HuH-7 (cell line): Measurements from ENCODE around the gene KIAA1671.

ENCODE experiments used
- DNase-seq: peaks from one replicate; pipeline ENCODE4 v3.0.0; 2011; ENCODE audit warnings: low spot score

The KIAA1671 gene

GRCh38 chr22:25045159-25045558, 92.6 kb downstream of the KIAA1671 start:
- DNase-seq = no peak

- DNase-seq = no peak
Measured at GRCh38 chr22:25048071-25048470, 95.6 kb downstream of the KIAA1671 start.

DNA sequence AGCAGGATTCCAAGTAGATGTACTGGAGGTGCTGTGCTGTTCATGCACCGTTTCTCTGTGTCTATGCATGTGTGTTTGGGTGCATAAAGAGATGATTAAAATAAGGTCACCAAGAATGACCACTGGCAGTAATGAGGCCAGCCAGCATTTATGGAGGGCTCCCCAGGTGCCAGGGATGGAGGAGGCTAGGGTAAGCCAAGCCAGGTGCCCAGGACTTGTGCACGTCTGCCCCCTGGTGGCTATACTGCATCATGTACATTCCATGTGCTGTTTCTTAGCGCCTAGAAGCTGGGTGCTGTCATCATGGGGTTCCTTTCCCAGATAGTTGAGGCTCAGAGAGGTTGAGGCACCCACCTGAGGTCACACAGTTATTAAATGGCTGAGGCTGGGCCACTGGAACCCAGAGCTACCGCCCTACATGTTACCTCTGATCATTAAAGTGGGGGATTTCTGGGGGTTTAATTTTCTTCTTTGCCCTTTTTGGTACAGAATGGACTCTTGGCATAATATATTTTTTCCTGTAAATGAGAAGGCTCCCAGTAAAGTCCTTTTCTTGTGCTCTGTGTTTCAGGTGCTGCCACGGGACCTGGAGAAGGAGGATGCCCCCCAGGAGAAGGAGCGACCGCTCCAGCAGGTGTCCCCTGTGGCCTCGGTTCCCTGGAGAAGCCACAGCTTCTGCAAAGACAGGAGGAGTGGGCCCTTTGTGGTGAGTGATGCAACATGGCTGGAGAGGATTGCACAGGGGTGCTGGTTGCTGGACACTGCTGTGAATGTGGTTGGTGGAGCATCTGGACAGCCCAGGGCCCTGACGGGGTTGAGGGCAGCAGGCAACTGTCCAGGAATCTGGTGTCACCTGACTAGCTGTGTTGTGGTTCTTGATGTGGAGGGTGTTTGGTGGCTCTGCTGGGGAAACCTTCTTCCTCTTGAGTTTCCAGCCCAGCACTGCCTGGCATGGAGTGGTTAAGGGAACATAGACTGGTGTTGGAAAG, 96.4 kb downstream of the KIAA1671 start:
- DNase-seq = peak; percentile 79

DNA sequence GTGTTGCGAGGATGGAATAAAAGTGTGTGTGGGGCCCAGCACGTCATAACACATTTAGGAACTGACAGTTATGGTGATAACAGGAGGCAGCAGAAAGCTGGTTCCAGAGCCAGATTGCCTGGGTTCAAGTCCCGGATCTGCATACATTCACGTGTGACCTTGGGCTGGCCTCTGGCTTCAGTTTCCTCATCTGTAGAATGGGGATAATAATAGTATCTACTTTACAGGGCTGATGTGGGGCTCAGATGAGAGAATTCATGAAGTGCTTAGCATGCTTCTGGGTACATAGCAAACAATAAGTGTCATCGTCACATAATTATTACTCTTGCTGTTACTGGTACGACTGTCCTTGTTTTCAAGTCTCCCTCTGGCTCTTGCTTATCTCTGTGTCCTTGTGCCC, 97.3 kb downstream of the KIAA1671 start:
- DNase-seq = no peak

GRCh38 chr22:25050566-25050965, 98.0 kb downstream of the KIAA1671 start:
- no peak for DNase-seq

DNA sequence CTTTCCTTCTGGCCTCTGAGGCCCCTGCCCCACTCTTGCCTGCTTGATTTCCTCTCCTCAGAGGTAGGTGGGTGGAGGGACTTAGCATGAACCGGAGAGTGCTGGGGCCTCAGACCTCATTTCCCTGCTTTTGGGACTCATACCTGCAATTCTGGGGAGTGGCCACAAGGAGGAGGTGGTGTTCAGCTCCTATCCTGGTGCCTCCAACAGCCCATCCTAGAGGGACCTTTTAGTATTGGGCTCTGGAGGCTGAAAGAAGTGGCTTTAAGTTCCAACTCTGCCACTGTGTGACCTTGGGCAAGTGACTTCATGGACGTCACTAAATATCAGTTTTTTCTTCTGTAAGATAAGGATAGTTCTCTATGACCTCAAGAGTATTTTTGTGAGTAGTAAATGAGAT, 98.6 kb downstream of the KIAA1671 start:
- no peak for DNase-seq

DNA sequence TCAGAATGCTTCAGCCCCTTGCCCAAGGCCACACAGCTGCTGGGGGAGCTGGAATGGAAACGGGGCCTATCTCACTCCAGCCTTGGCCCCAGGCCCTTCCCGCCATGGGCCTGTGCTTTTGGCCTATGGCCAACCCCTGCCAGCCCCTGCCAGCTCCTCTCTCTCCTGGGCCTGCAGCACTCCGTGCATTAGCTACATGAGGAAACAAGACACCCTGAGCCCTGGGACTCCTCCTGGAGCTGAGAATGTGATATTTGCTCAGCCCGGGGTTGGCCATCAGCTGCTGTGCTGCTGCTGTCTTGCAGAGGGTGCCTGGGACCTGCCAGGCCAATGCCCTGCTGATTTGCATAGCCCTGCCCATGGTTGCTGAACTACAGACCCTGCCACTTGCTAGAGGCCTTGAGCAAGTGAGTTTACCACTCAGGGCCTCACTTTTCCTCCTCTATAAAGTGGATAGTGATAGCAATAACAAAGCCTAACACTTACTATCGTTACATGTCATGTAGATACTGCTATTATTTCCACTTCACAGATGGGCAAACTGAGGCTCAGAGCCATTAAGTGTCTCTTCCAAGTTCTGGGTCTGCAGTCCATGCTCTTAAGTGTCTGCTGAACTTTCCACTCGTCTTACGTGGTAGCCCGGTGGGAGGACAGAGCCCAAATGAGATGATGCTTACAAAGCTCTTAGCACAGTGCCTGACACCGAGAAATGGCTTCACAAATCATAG, 99.6 kb downstream of the KIAA1671 start:
- peak; percentile 26 for DNase-seq

DNA sequence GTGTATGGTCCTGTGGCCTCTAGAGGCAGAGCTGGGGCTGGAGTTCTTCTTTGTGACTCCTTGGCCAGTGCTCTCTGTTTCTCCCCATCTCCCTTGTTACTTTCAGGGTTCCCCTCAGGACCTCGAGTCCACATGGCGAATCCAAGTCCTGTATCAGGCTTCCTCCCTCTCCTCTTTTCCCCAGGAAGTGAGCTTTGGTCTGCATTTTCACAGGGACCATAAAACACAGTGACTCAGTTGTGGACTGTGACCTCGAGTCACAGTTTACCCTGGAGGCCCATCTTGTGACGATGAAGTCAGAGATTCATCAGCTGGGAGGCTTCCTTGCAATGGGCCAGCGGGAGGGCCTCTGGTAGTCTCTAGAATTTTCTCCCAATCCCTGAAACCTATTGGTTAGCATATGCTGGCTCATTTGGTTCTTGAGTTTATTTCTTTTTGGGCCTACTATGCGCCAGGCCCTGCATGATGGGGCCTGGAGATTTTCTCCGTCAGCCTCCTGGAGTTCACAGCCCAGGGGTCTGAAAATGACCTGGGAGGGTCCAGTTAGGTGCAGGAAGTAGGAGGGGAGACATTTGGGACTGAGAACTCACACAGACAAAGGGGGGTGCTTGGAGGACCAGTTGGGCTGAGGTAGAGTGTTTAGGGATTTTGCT, 100.8 kb downstream of the KIAA1671 start:
- no peak for DNase-seq

GRCh38 chr22:25054943-25055511, 102.5 kb downstream of the KIAA1671 start:
- no peak for DNase-seq

DNA sequence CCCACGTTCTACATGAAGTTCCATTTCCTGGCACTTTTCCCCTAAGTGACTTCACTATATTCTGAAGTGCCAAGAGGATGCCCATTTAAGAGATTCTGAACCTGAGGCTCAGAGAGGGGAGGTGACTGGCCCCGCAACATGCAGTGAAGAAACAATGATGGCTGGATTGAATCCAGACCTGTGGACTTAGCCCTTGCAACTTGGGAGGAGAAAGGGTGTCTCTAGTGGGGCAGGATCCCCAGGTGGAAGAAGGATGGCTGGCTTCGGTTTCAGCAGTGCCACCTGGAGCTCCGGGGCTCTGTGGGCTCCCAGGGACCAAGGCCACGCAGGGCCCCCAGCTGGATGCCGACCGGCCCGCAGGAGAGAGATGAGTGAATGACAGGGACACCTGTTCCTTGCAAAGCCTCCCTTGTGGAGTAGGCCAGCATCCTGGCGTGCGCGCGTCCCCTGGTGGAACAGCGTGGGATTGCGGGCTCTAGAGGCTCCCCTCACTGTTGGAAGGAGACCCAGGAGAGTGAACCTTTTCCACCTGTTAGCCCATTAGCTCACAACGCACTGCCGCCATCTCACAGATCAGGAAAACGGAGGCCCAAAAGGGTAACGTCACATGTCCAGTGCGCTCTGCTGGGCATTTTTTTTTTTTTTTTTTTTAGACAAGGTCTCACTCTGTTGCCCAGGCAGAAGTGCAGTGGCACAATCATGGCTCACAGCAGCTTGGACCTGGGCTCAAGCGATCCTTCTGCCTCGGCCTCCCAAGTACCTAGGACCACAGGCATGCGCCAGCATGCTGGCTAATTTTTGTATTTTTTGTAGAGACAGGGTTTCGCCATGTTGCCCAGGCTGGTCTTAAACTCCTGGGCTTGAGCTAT, 104.7 kb downstream of the KIAA1671 start:
- peak; percentile 87 for DNase-seq

DNA sequence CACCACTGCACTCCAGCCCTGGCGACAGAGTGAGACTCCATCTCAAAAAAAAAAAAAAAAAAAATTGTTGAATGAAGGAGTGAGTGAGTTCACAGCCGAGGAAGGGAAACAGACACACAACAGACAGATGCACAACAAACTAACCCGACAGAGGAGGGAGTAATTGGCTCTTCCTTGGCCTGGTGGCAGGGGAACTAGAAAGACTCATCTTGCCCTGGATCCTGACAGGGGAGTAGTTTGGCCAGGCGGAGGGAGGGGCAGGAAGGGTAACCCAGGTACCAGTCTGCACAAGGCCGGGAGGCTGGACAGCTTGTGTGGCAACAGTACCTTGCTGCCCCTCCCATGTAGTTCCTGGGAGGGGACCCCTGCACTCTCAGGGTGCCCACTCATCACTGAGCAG, 106.9 kb downstream of the KIAA1671 start:
- no peak for DNase-seq

GRCh38 chr22:25060522-25061071, 108.1 kb downstream of the KIAA1671 start:
- DNase-seq = no peak

- DNase-seq = no peak
Measured at GRCh38 chr22:25061134-25061533, 108.6 kb downstream of the KIAA1671 start.

- DNase-seq = no peak
Measured at GRCh38 chr22:25061605-25062376, 109.3 kb downstream of the KIAA1671 start.

- DNase-seq = no peak
Measured at GRCh38 chr22:25062386-25063085, 110.0 kb downstream of the KIAA1671 start.

DNA sequence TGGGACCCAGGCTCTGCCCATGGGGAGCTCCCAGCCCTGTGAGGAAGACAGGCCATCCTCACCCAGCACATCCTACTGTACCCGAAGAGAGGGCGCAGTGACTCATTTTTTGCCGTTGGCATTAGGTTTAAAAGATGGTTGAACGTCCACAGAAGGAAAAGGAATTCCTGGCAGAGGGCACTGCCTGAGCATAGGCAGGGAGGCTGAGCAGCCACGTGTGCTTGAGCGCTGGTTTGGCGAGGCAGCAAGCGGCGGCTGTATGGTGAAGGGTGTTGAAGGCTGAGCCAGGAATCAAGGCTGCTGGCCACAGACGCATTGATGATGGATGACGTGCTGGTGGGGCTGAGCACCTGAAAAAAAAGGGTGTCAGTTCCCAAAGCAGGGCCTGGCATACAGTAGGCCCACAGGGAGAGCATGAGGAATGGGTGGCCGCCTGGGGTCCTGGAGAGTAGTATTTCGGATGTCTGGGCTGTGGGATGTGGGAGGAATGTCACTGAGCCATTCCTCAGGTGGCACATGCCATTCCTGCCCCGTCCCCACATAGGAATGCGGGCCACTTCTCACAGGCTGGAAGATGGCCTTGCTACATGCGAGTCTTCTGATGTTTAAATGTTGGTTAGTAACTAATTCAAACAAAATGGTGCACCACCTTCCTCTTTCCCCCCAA, 112.5 kb downstream of the KIAA1671 start:
- DNase-seq = no peak

- no peak for DNase-seq
Measured at GRCh38 chr22:25066861-25067435, 114.4 kb downstream of the KIAA1671 start.

DNA sequence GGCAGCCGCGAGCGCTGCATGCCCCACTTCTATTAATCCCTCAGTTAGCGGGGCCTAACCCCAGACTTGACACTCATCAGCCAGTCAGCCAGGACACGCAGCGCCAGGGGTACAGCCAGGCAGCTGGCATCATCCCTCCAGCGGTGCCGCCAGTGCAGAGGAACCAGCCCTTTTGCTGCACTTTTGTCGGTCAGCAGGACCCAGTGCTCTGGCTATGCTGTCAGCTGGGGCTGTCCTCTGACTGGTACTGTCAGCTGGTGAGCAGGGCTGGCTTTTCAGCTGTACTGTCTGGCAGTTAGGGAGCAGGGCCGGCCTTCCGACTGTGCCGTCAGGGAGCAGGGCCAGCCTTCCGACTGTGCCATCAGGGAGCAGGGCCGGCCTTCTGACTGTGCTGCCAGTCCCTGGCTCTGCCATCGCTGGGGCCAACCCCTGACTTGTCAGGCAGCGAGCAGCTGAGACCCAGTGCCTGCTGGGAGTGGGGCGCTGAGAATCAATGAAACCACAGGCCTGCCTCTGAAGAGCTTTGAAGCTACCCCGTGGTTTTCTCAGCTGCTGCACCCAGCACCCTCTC, 115.4 kb downstream of the KIAA1671 start:
- no peak for DNase-seq
